Renal cortex interstitium (tissue), 15 donors: ENCODE measurements around the gene ZBTB37. TPM values are rescaled to one million over a fixed set of nuclear protein-coding genes. Genes with fewer than 3 reads are reported as not detected.
A peak's percentile ranks its signal among the peaks of the same experiment; 100 is the strongest.
"Not testable (repeated sequence)": the region's sequence is repeated elsewhere in the genome, so short reads cannot be mapped to it uniquely, and the experiment has no call there.

Experiments used
- DNase-seq, 11 donors: peaks; one replicate each; pipeline ENCODE4 v3.0.0-alpha.2; 2013; ENCODE audit warnings: low read depth in 9 of 11, low spot score in 4 of 11; ENCODE audit errors: extremely low read depth in 1 of 11
- long read RNA-seq, 16 experiments: transcript quantifications; one replicate each; lab custom pipeline, GENCODE V29; 2026
- polyA plus RNA-seq, 3 donors: library from polyadenylated mRNA; unstranded; fragments of 120-200 nt; gene quantifications; one replicate each; pipeline ENCODE4 v1.2.1, GENCODE V29; 2013; ENCODE audit not compliant: insufficient read length in 3 of 3

The ZBTB37 gene, protein sequence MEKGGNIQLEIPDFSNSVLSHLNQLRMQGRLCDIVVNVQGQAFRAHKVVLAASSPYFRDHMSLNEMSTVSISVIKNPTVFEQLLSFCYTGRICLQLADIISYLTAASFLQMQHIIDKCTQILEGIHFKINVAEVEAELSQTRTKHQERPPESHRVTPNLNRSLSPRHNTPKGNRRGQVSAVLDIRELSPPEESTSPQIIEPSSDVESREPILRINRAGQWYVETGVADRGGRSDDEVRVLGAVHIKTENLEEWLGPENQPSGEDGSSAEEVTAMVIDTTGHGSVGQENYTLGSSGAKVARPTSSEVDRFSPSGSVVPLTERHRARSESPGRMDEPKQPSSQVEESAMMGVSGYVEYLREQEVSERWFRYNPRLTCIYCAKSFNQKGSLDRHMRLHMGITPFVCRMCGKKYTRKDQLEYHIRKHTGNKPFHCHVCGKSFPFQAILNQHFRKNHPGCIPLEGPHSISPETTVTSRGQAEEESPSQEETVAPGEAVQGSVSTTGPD
- 10 to 100 TPM in 2 of 3 donors, 1 to 10 TPM in 1; 8.9 to 11.5 (median 10.1) TPM for polyA plus RNA-seq
- long read RNA-seq, donor 1: 0 reads
- long read RNA-seq, donor 2: 0 reads
- long read RNA-seq, donor 3: 0 reads
- long read RNA-seq, donor 4: 0 reads
- long read RNA-seq, donor 5: 0 reads
- long read RNA-seq, donor 6, partial matches to known transcripts: 0 of 1 reads
- long read RNA-seq, donor 6, other reads (novel, unspliced or antisense): 0 of 1 reads
- long read RNA-seq, donor 7: 0 reads
- long read RNA-seq, donor 8, partial matches to known transcripts: 0 of 1 reads
- long read RNA-seq, donor 8, other reads (novel, unspliced or antisense): 0 of 1 reads
- long read RNA-seq, donor 9: 0 reads
- long read RNA-seq, donor 10, partial matches to known transcripts: 0 of 1 reads
- long read RNA-seq, donor 10, other reads (novel, unspliced or antisense): 0 of 1 reads
- long read RNA-seq, donor 11: 0 reads
- long read RNA-seq, donor 12: 0 reads
- long read RNA-seq, donor 13: 0 reads
- long read RNA-seq, donor 14: 0 reads
- long read RNA-seq, donor 15: 0 reads
- long read RNA-seq, donor 16: 0 reads

DNA sequence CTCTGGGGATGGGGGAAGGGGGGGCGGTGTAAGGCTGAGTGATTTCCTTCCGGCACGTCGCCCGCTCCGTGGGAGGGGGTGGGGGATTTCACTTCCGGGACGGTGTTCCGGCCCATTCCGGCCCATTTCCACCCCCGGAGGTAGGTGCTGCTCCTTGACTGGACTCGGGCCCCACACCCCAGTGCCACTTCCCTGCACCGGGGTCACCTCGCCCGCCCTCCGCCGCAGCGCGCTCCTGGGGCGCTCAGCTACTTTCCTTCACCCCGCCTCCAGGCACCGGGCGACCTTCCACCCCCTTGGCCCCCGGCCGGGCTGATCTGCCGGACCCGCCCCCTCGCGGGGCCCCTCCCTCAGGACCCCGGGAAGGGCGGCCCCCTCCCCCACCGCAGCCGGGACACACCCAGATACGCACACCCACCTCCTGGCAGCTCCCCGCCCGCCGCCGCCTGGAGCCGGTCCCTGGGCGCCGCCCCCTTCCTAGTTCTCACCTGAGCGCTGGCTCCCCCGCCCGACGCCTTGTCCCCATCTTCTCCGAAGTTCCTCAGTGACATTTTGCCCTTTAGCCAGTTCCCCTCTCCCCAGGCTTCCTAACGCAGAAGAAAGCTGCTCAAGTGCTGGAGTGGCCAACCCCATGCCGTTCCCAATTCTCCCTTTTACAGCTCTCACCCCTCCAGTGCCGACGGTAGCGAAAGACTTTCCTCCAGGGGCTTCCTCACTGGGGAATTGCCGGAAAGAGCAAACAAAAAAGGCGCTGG lies at the start of gene ZBTB37:
Gene ZBTB37, plus strand, starts transcription at position 115 of the 755 bp plus-strand sequence. CDS start 1,846 bp downstream, outside the sequence.
- peak in 9 of 11 donors; percentile 44 to 82 (median 68) for DNase-seq

DNA sequence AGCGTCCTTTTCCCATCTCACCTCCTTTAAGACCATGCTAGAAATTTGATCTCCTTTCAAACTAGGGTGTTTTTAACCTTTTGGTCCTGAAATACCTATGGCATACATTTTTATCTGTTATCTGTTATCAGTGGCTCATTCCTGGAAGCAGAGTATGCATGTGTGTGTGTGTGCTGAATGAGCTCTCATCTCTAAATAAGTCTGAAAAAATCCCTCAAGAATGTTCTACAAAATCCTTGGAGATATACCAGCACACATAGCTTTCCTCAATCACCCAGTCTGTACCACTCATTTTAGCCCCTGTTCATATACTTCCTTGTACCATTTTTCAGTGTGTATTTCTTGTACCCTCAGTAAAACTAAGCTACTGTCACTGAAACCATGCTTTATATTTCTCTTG lies 49.7 kb upstream of the ZBTB37 start:
- no peak for DNase-seq

DNA sequence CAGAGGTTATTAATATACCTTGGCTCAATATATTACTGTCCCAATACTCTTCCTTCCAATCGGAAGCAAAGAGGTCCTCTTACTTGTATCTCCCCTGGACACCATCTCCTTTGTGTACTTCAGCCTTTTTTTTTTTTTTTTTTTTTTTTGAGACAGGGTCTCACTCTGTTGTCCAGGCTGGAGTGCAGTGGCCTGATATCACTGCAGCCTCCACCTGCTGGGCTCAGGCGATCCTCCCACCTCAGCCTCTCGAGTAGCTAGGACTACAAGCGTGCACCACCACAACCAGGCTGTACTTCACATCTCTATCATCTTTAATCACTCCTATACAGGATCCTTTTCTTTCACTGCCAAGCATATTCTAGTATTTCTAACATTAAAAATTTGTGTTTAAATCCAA lies 46.5 kb upstream of the ZBTB37 start:
- DNase-seq: no peak

DNA sequence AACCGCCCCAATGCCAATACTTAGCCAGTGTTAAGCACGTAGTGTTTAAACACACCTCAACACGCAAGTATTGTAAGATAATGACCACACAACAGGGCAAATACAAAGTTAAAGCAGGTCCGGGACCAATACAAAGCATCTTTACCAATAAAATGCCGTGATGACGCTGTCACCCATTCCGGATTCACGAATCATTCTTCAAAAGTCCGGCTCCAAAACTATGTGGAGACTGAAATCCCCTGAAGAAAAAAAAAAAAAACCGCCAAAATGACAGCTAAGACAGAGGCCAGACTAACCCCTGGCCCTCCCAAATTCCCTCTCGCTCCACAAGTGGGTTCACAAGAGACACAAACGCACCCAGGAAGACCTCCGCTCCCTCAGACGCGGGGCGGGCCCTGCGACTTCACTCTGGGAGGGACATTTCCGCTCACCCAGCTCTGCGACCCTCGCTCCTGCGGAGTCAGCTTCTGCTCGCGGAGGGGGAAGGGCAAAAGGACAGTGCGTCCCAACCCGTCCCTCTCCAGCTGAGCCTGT lies 44.3 kb upstream of the ZBTB37 start:
- DNase-seq: peak in 5 of 11 donors; percentile 1 to 5 (median 1)

DNA sequence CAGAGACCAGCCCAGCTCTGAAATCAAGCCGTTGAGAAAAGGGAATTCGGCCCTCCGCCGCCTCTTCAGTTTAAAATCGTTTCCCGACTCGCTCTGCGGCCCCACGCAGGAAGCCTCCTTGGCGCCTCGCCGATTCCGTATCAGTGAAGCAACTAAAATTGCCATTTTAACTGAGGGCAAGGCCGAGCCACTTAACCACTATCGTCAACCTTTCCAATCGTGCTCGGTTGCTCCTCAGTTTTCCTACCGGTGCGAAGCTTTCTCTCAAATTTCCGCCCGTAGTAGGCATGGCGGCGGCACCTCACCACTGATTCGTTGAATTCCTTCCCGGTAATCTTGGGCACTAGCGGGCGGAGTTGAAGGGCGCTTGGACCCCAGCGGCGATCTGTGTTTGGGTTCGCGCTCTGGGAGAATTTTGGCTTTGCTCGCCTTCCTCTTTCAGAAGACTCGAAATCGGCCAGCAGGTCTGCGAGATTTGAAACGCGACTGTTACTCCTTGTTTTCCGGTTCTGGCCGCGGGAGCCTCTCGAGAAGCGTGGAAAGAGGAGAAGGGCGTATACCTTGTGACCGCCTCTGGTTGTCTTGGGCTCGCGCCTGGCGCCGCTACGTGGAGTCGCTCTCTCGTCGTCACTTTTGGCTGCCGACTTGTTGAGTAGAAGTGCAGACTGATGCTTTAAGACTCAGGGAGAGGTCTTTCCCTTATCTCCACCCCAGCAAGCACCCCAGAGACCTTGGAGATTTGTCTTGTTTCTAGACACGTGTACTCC lies 43.7 kb upstream of the ZBTB37 start, which contains the start of the genes CENPL and DARS2:
Gene CENPL, minus strand, starts transcription at position 569 of the 767 bp plus-strand sequence. CDS start 13,584 bp downstream, outside the sequence.
Gene DARS2, plus strand, starts transcription at position 359 of the 767 bp plus-strand sequence. CDS start 557 bp downstream, outside the sequence.
- peak; percentile 87 to 98 (median 96) for DNase-seq

DNA sequence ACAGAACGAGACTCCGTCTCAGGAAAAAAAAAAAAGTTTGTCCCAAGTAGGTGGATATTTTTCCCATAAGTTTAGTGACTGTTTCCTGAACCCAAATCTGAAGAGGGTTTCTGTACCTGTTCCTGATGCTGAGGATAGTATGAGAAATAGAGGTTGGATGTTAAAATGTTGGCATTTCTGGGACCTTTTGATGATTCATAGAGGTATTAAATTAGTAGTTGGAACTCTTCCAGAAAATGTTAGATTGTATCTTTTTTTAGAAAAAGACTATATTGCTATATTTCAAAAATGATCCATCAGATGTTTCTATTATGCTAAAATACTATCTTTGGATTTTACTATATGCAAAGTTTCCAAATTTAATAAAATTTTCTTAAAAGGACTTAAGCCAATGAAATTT lies 40.6 kb upstream of the ZBTB37 start:
- DNase-seq: no peak

DNA sequence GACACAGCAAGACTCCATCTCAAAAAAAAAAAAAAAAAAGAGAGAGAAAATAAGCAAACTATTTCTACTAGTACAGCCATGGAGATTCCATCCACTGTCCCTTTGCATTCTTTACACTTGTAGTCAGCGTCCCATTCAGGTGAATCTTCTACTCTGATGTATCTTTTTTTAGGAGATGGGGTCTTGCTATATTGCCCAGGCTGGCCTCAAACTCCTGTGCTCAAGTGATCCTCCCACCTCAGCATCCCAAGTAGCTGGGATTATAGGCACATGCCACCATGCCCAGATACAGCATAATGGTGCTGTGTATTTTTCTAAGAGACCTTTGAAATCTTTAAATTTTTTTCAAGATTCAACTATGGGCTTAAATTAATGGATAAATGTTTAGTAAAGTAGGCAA lies 35.4 kb upstream of the ZBTB37 start:
- no peak for DNase-seq

DNA sequence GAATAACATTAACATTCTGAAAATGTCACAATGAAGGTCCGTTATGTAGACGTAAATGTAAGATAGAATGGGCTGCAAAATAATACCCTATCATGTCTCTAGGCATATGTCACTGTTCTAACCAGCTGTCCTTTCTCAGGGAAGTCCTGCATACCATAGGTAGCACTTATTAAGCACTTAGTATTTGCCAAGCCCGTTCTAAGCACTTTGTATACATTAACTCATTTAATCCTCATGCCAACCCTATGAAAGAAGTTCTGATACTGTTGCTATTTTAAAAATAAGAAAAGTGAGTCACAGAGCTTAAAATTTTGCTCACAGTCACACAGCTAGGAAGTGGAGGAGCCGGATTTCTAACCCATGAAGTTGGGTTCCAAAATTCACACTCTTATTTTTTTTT lies 16.1 kb upstream of the ZBTB37 start:
- no peak for DNase-seq

DNA sequence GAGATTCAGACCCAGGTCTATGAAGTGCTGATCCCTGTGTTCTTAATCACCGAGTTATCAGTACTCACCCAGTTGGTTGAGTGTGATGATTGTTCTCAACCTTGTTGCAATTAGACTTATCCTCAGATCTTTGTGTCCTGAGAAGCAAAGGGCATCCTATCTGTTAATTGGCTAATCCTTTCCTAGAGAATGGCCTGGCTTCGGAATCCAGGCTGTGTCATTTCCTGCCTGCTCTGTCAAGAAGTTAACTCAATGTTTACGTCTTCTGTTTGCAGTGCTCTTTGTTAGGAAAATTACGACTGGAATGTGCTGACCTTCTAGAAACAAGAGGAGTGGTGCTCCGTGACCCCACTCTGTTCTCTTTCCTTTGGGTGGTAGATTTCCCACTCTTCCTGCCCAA lies 15.1 kb upstream of the ZBTB37 start:
- DNase-seq: no peak

DNA sequence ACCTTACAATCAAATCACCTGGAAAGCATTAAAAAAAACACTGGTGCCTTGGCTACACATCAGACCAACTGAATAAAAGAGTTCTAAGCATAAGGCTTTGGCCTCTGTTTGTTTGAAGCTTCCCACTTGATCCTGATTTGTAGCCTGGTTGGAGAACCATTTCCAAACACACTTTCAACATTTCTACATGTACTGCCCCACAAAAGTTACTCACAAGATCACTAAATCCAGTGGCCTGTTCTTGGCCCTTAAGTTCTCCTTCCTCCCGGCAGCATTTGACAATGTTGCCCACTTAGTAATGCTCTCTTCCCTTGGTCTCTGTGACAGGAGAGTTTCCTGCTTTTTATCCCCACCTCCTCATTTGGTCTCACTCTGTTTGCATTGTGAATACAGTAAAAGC lies 12.2 kb upstream of the ZBTB37 start:
- DNase-seq: no peak

DNA sequence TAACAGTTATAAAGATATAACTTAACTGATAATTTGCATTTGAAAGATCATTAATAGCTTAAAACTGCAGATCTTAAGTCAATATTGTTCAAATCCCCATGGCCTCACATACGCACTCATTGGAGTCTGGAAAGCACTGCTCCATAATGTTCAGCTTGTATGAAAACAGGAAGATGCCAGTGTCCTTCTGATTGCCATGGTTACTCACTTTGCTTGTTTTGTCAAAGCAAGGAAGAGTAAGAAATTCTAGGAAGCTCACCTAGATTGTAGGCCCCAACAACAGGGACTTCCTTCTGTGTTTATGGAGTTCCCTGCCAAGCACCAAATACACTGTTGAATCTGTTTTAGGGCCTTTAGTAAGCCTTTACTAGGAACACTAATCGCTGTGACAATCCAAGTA lies 11.3 kb upstream of the ZBTB37 start:
- no peak for DNase-seq

DNA sequence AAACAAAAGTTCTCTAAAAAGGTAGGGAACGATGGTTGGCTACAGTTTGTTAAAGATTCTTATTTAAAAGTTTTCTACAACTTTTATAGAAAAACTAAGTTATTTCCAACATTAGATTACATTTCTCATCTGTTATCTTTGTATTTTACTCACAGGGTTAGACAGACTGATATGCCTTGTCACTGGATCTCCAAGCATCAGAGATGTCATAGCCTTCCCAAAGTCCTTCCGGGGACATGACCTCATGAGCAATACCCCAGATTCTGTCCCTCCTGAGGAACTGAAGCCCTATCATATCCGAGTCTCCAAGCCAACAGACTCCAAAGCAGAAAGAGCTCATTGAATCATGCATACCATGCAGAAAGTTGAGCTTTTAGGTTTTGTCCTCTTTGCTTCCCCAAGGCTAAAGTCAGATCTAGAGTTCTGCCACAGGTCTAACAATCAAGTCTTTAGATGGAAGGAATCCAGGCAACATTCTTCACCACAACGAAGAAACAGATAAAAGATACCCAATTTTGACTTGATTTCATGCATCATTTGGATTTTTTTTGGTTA lies 10.7 kb upstream of the ZBTB37 start:
- DNase-seq: no peak

DNA sequence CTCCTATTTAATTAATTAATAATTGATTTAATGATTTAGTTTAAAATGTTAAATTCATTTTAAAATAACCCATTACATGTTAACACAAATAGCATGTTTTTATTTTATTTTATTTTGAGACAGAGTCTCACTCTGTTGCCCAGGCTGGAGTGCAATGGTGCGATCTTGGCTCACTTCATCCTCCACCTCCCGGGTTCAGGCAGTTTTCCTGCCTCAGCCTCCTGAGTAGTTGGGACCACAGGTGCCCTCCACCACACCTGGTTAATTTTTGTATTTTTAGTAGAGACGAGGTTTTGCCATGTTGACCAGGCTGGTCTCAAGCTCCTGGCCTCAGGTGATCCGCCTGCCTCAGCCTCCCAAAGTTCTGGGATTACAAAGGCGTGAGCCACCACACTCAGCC lies 8.6 kb upstream of the ZBTB37 start:
- not testable (repeated sequence) for DNase-seq

DNA sequence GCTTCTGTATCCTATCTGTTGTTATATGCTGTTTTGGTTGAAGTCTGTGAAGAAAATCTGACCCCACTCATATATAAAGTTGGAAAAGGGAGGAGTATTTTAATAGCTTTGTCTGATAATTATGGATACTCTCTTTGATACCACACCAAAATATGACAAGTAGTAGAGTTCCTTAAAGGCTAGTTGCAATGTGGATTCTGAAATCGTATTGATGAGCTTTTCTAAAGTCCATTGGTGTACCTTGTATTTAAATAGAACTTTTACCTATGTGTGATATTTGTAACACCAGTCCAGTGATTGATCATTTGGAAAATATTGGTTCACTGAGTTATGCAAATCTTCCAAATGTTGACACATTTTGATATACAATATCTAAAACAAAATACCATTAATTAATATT lies 8.1 kb upstream of the ZBTB37 start:
- DNase-seq: no peak

DNA sequence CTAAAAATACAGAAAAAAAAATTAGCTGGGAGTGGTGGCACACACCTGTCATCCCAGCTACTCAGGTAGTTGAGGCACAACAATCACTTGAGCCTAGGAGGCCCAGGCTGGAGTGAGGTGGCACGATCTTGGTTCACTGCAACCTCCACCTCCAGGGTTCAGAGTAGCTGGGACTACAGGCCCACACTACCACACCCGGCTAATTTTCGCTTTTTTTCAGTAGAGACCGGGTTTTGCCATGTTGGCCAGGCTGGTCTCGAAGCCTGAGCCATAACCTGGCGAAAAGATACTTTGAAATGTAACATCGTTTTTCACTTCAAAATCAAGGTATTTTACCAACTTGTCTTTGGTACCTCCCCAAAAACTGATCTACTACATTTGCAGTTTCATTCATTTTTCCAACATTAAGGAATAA lies 6.4 kb upstream of the ZBTB37 start:
- no peak for DNase-seq

DNA sequence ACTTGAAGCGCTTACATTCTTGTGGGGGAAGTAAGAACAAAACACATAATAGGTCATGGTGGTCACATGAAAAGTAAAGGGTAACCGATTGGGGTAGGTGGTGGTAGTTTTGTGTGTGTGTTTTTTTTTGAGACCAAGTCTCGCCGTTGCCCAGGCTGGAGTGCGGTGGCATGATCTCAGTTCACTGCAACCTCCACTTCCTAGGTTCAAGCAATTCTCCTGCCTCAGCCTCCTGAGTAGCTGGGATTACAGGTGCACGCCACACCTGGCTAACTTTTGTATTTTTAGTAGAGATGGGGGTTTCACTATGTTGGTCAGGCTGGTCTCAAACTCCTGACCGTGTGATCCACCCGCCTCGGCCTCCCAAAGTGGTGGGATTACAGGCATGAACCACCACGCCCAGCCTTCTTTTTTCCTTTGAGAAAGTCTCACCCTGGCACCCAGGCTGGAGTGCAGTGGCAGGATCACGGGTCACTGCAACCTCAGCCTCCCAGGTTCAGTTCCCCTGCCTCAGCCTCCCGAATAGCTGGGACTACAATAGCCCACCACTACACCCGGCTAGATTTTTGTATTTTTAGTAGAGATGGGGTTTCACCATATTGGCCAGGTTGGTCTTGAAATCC lies 5.9 kb upstream of the ZBTB37 start:
- not testable (repeated sequence) for DNase-seq

DNA sequence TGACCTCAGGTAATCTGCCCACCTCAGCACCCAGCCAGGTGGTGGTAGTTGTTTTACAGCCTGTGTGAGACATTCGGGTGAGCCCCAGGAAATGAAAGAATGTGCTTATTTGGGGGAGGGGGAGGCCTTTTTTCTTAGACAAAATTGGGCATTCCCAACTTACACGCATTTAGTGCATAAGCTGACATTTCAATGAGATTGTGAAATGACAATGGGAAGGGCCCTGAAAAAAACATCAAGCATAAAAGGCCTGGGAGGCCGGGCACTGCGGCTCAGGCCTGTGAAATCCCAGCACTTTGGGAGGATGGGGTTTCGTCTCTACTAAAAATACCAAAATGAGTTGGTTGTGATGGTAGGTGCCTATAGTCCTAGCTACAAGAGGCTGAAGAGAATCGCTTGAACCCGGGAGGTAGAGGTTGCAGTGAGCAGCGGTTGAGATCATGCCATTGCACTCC lies 5.4 kb upstream of the ZBTB37 start:
- no peak for DNase-seq
